ENCODE results near the gene RNU6-1. TPM values are rescaled to one million over a fixed set of nuclear protein-coding genes. Genes with fewer than 3 reads are reported as not detected.

Gene RNU6-1
- total RNA-seq, 1 donor from 2014 or later = not detected

DNA sequence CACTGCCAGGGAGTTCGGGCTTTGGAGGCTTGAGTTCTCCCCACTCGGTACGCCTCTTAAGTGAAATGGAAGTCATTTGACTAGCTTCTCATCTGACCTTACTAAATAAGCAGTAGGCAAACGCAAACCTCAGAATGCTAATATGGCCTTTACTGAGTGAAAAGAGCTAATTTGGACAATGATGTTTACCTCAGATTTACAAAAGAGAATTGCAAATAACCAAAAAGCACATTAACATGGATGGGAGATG lies 1.6 kb upstream of the RNU6-1 start:
- TF ChIP-seq, protein P1, sequence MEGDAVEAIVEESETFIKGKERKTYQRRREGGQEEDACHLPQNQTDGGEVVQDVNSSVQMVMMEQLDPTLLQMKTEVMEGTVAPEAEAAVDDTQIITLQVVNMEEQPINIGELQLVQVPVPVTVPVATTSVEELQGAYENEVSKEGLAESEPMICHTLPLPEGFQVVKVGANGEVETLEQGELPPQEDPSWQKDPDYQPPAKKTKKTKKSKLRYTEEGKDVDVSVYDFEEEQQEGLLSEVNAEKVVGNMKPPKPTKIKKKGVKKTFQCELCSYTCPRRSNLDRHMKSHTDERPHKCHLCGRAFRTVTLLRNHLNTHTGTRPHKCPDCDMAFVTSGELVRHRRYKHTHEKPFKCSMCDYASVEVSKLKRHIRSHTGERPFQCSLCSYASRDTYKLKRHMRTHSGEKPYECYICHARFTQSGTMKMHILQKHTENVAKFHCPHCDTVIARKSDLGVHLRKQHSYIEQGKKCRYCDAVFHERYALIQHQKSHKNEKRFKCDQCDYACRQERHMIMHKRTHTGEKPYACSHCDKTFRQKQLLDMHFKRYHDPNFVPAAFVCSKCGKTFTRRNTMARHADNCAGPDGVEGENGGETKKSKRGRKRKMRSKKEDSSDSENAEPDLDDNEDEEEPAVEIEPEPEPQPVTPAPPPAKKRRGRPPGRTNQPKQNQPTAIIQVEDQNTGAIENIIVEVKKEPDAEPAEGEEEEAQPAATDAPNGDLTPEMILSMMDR (IDR thresholded peaks at IDR 0.05) = no peak
- H3K4me1 ChIP-seq = peaks cover 0 to 9% of the 10 kb centered on the region in 2 donors
- H3K27me3 ChIP-seq = no peaks in the 10 kb centered on the region
- H3K36me3 ChIP-seq = no peaks in the 10 kb centered on the region
- H3K4me3 ChIP-seq = peak overlapping the region; percentile 65 to 96
- intact Hi-C loops (cut with DNase I) = loop anchor here (5.0 kb wide), 2 partner anchors 106 to 976 kb away; no protein-coding TSS in a partner anchor
- peak overlapping the region in 1 of 2 donors; percentile 98 for H3K27ac ChIP-seq
- no peak for DNase-seq (ENCODE audit: low spot score in 2 of 2)
- no peaks in the 10 kb centered on the region for H3K9me3 ChIP-seq

DNA sequence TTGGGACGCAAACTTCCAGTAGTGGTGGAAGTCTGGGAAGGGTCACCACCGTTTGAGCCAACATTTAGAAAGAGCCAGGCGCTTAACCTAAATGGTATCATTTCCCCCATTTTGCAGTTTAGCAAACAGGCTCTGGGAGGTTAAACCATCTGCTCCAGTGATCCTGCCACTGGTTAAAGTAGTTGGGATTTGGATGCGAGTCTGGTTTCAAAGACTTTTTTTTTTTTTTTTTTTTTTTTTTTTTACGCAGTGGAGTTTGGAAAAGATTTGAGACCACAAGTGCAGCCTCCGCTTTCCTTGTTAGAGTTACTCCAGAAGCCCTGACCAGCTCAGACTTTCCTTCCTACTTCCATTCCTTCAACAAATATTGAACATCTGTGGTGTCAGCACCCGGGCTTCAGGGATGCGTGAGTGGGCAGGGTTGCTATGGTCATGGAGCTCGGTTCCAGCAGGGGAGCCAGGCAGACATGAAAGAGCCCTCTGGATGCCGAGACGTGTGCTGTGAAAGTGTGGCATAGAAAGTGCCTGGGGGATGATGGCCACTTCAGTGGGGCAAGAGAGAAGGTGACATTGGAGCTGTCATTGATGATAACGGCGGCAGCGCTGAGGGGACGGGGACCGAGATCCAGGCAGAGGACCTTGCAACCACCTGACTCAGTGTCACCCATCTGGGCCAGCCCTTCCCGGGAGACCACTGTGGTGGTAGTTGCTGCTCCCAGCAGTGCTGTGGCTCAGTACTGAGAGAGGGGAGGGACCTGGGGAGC lies 1.1 kb upstream of the RNU6-1 start:
- intact Hi-C loops (cut with DNase I) = loop anchor here (1.0 to 5.0 kb wide), 4 partner anchors 22 to 976 kb away; no protein-coding TSS in a partner anchor
- Histone ChIP-seq H3K27ac (peak overlapping the region; percentile 94 to 98), H3K36me3 (no peaks in the 10 kb centered on the region), H3K4me1 (peaks cover under 1 to 12% of the 10 kb centered on the region in 2 donors), H3K27me3 (no peaks in the 10 kb centered on the region), H3K4me3 (peak overlapping the region; percentile 65 to 96), H3K9me3 (no peaks in the 10 kb centered on the region)
- no peak for DNase-seq (ENCODE audit: low spot score in 2 of 2)
- TF ChIP-seq, protein P1 (IDR thresholded peaks at IDR 0.05) = peak in 1 of 3 experiments; percentile 11

DNA sequence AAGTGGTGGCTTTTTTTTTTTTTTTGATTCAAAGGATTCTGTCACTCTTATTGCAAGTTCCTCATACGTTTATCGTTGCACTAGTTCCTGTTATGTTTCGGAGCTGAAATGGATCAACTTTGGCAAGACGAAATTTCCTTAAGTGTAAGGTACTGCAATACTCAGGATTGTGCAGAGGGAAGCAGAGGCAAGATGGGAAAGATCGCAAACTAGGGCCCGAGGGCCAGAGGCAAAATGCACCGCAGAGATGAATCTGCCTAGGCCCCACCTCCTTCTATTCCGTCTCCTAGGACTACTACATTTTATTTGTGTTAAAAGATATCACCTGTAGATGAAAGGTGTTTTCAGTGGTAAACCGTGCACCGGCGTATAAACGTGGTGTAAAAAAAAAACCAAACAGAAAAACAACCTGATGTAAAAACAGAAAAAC lies 331 bp downstream of the RNU6-1 start:
- peak overlapping the region; percentile 94 to 98 for H3K27ac ChIP-seq
- intact Hi-C loops (cut with DNase I) = loop anchor here (2.0 to 10.0 kb wide), 3 partner anchors 319 to 895 kb away; partner anchors contain the start of gene C15orf61
- peaks cover 9 to 21% of the 10 kb centered on the region in 2 donors for H3K4me1 ChIP-seq

GRCh38 chr15:67838789-67839332 lies 984 bp downstream of the RNU6-1 start:
- DNase-seq (ENCODE audit: low spot score in 2 of 2) = peak in 1 of 2 donors; percentile 85
- Histone ChIP-seq H3K27me3 (peaks cover 12% of the 10 kb centered on the region), H3K36me3 (no peaks in the 10 kb centered on the region), H3K4me3 (peak overlapping the region; percentile 33 to 96), H3K4me1 (peaks cover 10 to 27% of the 10 kb centered on the region in 2 donors), H3K27ac (peak overlapping the region in 1 of 2 donors; percentile 98), H3K9me3 (no peaks in the 10 kb centered on the region)
- intact Hi-C loops (cut with DNase I) = loop anchor here (2.0 to 10.0 kb wide), 3 partner anchors 318 to 894 kb away; partner anchors contain the start of gene C15orf61
- TF ChIP-seq, protein P1 (IDR thresholded peaks at IDR 0.05) = peak; percentile 9 to 16 (median 10)

More for the DNA sequence above, 331 bp downstream of the RNU6-1 start:
- H3K4me3 ChIP-seq = peak overlapping the region; percentile 23 to 96
- TF ChIP-seq, protein P1 (IDR thresholded peaks at IDR 0.05) = no peak
- H3K36me3 ChIP-seq = no peaks in the 10 kb centered on the region
- peaks cover 9% of the 10 kb centered on the region for H3K27me3 ChIP-seq
- DNase-seq (ENCODE audit: low spot score in 2 of 2) = no peak
- H3K9me3 ChIP-seq = no peaks in the 10 kb centered on the region

DNA sequence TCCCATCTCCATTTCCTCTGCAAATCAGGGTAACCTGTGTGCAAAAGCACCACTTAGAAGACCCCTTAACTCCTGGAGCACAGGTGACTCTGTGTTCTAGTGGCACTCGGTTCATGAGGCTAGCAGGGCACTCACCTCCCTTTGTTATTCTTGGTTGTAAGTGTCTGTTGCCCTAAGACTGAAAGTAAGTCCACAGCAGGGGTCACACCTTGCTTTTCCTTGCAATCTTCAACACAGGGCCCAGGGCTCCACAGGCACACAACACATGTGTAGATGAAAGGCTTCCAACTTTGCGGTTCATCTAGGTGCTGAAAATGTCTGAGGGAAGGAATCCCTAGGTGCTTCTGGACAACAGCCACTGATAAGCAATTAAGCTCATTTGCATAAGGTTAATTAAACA lies 2.9 kb downstream of the RNU6-1 start:
- H3K36me3 ChIP-seq = no peaks in the 10 kb centered on the region
- H3K4me3 ChIP-seq = no peak overlapping the region
- intact Hi-C loops (cut with DNase I) = loop anchor here (5.0 to 10.0 kb wide), 2 partner anchors 380 to 892 kb away; no protein-coding TSS in a partner anchor
- H3K9me3 ChIP-seq = no peaks in the 10 kb centered on the region
- H3K27ac ChIP-seq = no peak overlapping the region
- TF ChIP-seq, protein P1 (IDR thresholded peaks at IDR 0.05) = no peak
- no peak for DNase-seq (ENCODE audit: low spot score in 2 of 2)
- peaks cover 26% of the 10 kb centered on the region for H3K27me3 ChIP-seq
- H3K4me1 ChIP-seq = peaks cover 10 to 34% of the 10 kb centered on the region in 2 donors
